Measurements from ENCODE around the gene INHA. TPM values are rescaled to one million over a fixed set of nuclear protein-coding genes. Genes with fewer than 3 reads are reported as not detected.

The INHA gene
- total RNA-seq, 1 donor from 2014 or later = 3.7 TPM

DNA sequence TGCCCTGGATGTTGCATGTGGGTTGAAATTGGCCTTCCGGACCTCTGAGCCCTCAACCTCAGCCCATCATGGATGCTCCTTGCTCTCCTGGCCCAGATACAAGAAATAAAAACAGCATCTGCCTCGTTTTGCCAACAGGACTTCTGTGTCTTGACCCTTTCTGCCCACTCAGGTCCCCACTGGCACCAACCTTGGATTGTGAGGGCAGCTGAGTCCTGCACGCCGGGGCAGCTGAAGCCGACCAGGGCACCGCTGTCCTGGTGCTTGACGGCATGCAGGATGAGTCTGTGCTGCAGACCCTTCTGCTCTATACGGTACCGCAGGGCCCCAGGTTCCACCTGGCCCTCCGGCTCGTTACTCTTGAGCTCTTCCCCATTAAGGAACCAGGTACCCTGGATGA, 5.5 kb upstream of the INHA start:
- H3K4me1 Mint-ChIP-seq = peaks cover 20% of the 10 kb centered on the region
- TF ChIP-seq, protein P1, sequence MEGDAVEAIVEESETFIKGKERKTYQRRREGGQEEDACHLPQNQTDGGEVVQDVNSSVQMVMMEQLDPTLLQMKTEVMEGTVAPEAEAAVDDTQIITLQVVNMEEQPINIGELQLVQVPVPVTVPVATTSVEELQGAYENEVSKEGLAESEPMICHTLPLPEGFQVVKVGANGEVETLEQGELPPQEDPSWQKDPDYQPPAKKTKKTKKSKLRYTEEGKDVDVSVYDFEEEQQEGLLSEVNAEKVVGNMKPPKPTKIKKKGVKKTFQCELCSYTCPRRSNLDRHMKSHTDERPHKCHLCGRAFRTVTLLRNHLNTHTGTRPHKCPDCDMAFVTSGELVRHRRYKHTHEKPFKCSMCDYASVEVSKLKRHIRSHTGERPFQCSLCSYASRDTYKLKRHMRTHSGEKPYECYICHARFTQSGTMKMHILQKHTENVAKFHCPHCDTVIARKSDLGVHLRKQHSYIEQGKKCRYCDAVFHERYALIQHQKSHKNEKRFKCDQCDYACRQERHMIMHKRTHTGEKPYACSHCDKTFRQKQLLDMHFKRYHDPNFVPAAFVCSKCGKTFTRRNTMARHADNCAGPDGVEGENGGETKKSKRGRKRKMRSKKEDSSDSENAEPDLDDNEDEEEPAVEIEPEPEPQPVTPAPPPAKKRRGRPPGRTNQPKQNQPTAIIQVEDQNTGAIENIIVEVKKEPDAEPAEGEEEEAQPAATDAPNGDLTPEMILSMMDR (IDR thresholded peaks at IDR 0.05; ENCODE audit: unreplicated experiment) = no peak
- no peak for DNase-seq (ENCODE audit: low spot score in 2 of 2, unreplicated experiment in 2 of 2)
- no peak overlapping the region for H3K27ac Mint-ChIP-seq
- peaks cover 30% of the 10 kb centered on the region for H3K36me3 Mint-ChIP-seq
- no peaks in the 10 kb centered on the region for H3K27me3 Mint-ChIP-seq (ENCODE audit: low read depth)
- no peaks in the 10 kb centered on the region for H3K9me3 Mint-ChIP-seq
- H3K4me3 Mint-ChIP-seq = no peak overlapping the region

DNA sequence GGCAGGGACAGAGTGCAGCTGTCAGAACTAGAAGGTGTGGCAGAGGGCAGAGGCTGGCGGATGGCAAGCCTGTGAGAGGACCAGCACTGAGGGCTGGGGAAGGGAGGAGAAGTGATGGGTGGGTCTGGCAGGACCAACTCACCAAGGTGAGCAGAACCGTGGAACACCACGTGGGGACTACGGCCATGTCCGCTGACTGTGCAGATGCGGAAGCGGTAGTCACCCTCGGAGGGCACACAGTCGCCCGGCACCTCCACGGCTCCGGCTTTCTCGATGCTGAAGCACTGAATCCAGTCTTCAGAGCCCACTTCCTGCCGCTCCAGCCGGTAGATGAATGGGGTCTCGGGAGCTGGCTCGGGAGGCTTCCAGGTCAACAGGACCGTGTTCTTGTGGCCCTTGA, 5.0 kb upstream of the INHA start:
- Mint-ChIP-seq H3K27me3 (ENCODE audit: low read depth) (no peaks in the 10 kb centered on the region), H3K27ac (no peak overlapping the region), H3K4me1 (peaks cover 22% of the 10 kb centered on the region), H3K36me3 (peaks cover 30% of the 10 kb centered on the region), H3K9me3 (no peaks in the 10 kb centered on the region), H3K4me3 (no peak overlapping the region)
- no peak for DNase-seq (ENCODE audit: low spot score in 2 of 2, unreplicated experiment in 2 of 2)
- TF ChIP-seq, protein P1 (IDR thresholded peaks at IDR 0.05; ENCODE audit: unreplicated experiment) = no peak

DNA sequence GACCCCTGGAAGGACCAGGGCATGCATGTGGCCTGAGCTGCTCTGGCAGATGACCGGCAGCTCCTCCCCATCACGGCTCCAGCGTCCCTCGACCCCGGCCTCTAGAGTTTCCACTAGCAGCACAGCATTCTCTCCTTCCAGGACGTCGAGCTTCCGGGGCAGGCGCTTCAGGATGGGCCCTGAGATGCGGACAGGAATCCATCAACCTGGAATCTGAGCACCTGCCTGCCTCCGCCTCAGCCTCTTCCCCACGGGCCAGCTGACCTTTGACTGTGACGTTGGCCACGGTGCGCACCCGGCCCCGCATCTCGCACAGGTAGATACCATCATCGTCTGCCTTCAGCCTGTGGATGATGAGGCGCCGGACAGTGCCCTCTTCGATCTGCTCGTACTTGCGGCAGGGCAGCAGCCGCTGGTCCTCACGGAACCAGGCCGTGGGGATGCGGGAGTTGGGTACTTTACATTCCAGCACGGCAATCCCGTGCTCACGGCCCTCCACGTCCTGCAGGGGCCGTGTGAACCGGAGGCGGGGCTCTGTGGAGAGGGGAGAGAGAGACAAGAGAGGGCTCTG, 4.2 kb upstream of the INHA start:
- peaks cover 27% of the 10 kb centered on the region for H3K36me3 Mint-ChIP-seq

DNA sequence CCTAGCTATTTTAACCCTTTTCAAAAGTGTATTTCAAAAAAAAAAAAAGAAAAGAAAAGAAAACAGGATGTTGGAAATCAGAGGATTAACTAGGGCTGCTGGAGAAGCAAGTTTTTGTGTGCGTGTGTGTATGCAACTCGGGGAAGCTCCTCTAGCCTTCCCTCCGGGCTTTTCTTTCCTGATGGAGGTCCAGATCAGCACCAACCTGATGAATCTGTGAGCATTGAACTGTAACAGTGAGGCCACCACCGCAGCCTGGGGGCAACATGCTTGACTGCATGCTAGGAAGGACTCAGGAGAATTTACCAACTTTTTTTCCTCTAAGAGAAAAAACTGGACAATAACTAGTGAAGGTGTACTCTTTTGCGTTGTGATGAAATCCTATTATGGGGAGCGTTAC, 3.1 kb upstream of the INHA start:
- H3K27me3 Mint-ChIP-seq (ENCODE audit: low read depth) = no peaks in the 10 kb centered on the region
- TF ChIP-seq, protein P1 (IDR thresholded peaks at IDR 0.05; ENCODE audit: unreplicated experiment) = no peak
- peak overlapping the region; percentile 85 for H3K27ac Mint-ChIP-seq
- peak overlapping the region; percentile 77 for H3K4me3 Mint-ChIP-seq
- H3K4me1 Mint-ChIP-seq = peaks cover 26% of the 10 kb centered on the region
- peaks cover 26% of the 10 kb centered on the region for H3K36me3 Mint-ChIP-seq
- H3K9me3 Mint-ChIP-seq = no peaks in the 10 kb centered on the region
- no peak for DNase-seq (ENCODE audit: low spot score in 2 of 2, unreplicated experiment in 2 of 2)

More for the DNA sequence above, 4.2 kb upstream of the INHA start:
- TF ChIP-seq, protein P1 (IDR thresholded peaks at IDR 0.05; ENCODE audit: unreplicated experiment) = no peak
- Mint-ChIP-seq H3K9me3 (no peaks in the 10 kb centered on the region), H3K4me1 (peaks cover 23% of the 10 kb centered on the region), H3K4me3 (no peak overlapping the region), H3K27me3 (ENCODE audit: low read depth) (no peaks in the 10 kb centered on the region), H3K27ac (no peak overlapping the region)
- no peak for DNase-seq (ENCODE audit: low spot score in 2 of 2, unreplicated experiment in 2 of 2)

DNA sequence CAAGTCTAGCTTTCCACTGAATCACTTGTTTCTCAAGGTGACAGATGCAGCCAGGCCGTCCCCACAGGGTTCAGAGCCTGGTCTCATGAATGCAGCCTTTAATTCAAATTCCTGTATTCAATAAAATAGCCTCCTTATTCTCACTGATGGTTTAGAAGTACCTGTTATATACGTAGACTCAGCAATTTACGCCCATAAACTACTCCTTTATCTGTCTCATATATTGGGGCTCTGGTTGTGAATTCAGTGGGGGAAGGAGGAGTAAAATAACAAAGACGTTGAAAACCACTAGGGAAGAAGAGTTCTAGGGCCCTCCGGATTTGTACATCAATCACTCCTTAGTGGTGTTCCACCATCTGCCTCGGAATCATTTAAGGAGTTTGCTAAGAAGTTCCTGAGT, 2.5 kb upstream of the INHA start:
- DNase-seq (ENCODE audit: low spot score in 2 of 2, unreplicated experiment in 2 of 2) = no peak
- peaks cover 26% of the 10 kb centered on the region for H3K4me1 Mint-ChIP-seq
- no peaks in the 10 kb centered on the region for H3K27me3 Mint-ChIP-seq (ENCODE audit: low read depth)
- peaks cover 22% of the 10 kb centered on the region for H3K36me3 Mint-ChIP-seq
- H3K27ac Mint-ChIP-seq = peak overlapping the region; percentile 85
- H3K4me3 Mint-ChIP-seq = peak overlapping the region; percentile 77
- no peaks in the 10 kb centered on the region for H3K9me3 Mint-ChIP-seq
- TF ChIP-seq, protein P1 (IDR thresholded peaks at IDR 0.05; ENCODE audit: unreplicated experiment) = no peak

Data from mesothelial cell of epicardium (in vitro differentiated cells).